GM23338 (cell line): ENCODE data around the gene ACP6.

Experiments used
- CREB1 ChIP-seq: fragments of 250-450 bp; sonication (Bioruptor Pico); IDR thresholded peaks from 2 replicates; pipeline ENCODE4 v1.5.0; 2020; ENCODE audit warnings: low read depth, mild to moderate bottlenecking, moderate library complexity
- CTCF ChIP-seq, 2 experiments: fragments of 200-600 bp in 1 of 2; sonication (generic) in 1 of 2; conservative IDR thresholded peaks; 2 replicates each; pipeline versions ENCODE4 v1.5.1 to v1.6.1; 2016 to 2017; ENCODE audit warnings: antibody characterized with exemption in 2 of 2, low read depth in 2 of 2, mild to moderate bottlenecking in 2 of 2, moderate library complexity in 1 of 2
- REST ChIP-seq: IDR thresholded peaks from one replicate; pipeline ENCODE4 v1.6.1; 2018; ENCODE audit warnings: antibody characterized with exemption; ENCODE audit not compliant: unreplicated experiment

- TF ChIP-seq CTCF (conservative IDR thresholded peaks at IDR 0.05; ENCODE audit: low read depth in 2 of 2) (no peak), REST (no peak), CREB1 (CRISPR knock-in tag) (no peak)
Measured at GRCh38 chr1:147673816-147674215, 3.5 kb upstream of the ACP6 start.
